Activated T-cell treated with anti-CD3 and anti-CD28 coated beads for 4 hours (primary cell): ENCODE data around the gene SLC7A8.

ENCODE experiments used
- DNase-seq: peaks from one replicate; pipeline ENCODE4 v3.0.0-alpha.2; 2020

Gene SLC7A8

DNA sequence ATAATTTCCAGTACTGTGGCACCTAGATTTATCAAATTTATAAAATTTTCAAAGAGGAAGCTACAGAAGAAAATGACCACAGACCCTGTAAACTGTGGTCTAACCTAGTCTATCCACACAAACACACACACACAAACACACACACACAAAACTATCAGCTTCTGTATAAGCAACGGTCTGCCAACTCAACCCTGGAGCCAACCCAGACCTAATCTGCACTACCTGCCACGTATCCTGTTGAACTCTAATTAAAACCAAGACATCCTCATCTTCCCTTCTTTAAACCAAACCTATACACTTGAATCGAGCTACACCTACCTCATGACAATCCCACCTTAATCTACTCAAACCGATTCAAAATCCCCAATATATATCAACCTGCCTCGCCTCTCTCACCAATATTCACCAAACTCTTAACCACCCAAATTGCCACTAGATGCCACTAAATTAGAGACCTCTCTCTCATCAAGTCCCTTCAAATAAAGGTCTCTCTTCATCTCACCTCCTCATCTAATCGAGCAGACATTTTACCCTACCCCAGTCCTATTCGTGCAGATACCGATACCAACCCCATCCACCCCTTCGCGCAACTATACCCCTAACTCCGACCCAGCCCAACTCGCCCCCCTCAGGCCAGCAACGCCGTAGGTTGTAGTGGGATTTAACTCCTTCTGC lies 89.3 kb downstream of the SLC7A8 start:
- DNase-seq, result no peak

- no peak for DNase-seq
These were observed 89.9 kb downstream of the SLC7A8 start for GRCh38 chr14:23093526-23093925.

- DNase-seq, result no peak
These were observed 90.4 kb downstream of the SLC7A8 start for GRCh38 chr14:23093104-23093503.

GRCh38 chr14:23091294-23092225 lies 91.9 kb downstream of the SLC7A8 start:
- no peak for DNase-seq

GRCh38 chr14:23090254-23090636 lies 93.2 kb downstream of the SLC7A8 start:
- DNase-seq, result no peak

DNA sequence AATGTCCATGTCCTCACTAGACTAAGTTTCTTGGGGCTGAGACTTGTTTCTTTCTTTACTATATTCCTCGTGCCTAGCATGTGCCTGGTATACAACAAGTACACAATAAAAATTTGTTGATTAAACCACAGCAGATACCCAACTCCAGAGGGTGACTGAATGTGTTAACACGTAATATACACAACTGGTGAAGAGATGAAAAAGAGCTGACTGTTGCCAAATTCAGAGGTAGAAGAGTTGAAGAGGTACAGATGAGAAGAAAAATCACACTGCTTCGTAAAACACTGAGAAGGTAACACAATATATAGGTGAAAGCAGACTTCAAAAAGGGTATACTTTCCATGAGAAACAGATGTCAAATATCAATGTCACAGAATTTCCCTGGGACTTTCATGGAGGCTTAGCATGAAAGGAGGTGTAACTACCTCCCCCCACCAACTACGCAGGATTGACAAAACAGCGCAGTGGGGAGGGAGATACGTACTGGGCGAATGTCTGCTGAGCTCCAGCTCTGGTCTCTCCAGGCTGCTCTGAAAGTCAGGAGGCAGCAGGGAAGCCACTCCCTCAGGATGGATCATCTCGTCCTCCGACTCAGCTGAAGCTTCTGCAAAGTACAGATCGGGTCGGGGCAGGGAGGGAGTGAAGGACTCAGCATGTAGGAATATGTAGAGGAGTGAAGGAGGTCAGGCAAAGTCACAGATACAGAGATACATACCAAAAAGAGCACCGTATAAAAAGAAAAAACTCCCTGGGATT lies 93.8 kb downstream of the SLC7A8 start:
- DNase-seq, result no peak

DNA sequence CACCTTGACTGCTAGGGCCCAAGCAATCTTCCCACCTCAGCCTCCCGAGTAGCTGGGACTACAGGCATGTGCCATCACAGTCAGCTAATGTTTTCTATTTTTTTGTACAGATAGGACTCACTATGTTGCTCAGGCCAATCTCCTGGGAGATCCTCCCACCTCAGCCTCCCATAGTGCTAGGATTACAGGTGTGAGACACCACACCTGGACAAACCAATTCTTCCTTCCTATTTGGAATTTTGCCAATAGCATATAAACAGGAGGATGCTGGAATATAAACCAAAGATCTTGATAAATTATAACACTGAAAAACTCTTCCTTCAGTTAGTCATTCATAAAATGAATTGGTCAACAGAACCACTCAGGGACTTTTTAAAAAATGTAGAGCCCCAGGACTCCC lies 96.9 kb downstream of the SLC7A8 start:
- DNase-seq, result no peak

DNA sequence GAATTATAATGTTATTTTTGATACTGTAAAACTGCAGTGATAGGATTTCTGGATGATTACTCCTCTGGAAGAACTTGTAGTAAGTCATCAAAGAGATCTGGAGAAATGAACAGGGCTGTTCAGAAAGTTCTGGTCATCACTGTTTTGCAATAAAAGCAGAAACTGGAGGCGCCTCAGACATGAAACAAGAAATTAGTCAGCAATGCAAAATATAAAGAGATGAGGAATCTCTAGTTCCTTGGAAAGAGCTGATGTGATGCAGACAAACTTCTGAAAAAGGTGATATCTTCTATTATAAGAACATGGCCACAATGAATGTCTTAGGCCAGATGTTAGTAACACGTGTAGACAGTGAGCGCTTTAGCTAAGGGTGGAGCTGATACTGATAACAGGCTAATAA lies 98.0 kb downstream of the SLC7A8 start:
- no peak for DNase-seq

- DNase-seq, result no peak
These were observed 103.0 kb downstream of the SLC7A8 start for GRCh38 chr14:23080474-23080873.

DNA sequence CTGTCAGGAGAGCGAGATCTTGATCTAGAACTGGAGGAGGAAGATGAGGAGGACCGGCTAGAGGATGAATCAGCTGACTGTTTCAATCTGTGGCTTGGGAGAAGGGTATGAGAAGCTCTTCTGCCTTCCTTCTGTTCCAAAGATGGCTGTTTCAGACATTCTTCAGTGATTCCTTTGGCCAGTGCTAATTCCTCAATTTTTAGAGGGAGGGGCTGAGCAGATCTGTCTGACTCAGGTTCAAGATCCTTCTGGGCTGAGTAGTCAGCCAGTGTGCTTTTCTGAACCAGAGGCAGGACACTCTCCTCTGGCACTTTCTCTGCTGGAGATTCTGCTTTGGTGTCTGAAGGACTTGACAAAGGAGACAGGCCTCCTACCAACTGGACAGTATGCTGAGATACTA lies 103.7 kb downstream of the SLC7A8 start:
- DNase-seq, result no peak

DNA sequence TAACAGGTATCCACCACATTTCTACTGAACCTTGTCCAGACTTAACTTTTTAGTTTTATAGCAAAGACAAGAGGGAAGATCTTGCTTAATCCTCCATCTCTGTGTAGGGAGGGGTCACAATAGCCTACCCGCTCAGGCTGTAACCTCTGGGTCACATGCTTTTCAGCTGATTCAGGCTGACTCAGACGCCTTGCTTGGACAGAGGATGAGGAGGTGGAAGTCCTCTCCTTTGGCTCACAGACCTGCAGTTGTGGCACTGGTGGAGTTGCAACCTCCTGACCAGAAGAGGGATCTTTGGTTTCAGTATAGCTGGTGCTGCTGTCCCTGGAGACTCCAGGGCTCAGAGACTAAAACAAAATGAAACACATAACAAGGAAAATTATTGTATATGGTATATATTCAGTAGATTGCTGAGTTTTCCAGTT lies 104.8 kb downstream of the SLC7A8 start:
- no peak for DNase-seq

GRCh38 chr14:23077962-23078361 lies 105.5 kb downstream of the SLC7A8 start:
- no peak for DNase-seq

DNA sequence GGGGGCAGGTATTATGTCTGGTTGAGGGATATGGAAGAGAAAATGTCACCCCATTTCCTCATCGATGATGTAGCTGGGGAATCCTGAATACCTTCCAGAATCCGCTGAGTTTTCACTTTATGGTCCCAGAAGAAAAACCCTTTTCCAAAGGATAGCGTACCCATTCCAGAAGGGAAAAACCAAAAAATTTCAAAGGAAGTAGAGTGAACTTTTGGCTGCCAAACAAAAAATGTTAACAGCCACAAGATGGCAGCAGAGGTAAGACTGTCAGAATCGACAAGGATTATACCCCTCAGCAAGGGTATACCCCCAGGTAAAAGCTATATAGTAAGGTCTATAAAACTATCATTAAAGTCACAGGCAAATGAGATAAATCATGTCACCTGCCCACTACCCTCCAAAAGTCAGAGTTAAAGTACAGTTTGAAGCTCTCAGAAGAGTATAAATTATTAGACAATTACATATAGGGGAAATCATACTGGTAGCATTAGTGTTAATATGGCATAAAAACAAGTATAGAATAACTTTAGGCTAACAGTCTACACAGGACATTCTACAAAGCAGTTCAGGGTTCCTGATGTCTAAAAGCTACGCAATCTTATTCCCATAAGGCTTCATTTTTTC lies 106.6 kb downstream of the SLC7A8 start:
- no peak for DNase-seq
